ENCODE results near the gene UBE2G2.

UBE2G2 gene

DNA sequence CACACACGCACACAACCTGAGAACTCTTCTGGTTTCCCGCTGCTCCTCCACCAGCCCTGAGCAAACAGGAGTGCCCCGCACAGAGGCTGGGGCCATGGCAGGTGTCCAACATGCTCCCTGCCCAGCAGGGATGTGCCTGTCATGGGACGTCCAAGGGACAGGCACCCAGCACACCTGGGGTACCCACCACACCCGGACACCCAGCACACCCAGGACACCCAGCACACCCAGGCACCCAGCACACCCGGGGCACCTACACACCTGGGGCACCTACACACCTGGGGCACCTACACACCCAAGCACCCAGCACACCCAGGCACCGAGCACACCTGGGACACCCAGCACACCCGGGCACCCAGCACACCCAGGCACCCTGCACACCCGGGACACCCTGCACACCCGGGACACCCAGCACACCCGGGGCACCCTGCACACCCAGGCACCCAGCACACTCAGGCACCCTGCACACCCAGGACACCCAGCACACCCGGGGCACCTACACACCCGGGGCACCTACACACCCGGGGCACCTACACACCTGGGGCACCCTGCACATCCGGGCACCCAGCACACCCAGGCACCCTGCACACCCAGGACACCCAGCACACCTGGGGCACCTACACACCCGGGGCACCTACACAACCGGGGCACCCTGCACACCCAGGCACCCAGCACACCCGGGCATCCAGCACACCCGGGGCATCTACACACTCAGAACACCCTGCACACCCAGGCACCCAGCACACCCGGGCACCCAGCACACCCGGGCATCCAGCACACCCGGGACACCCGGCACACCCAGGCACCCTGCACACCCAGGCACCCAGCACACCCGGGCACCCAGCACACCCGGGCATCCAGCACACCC is 37.9 kb downstream of the UBE2G2 start:
- DNase-seq (ENCODE audit: low read depth): no peak

DNA sequence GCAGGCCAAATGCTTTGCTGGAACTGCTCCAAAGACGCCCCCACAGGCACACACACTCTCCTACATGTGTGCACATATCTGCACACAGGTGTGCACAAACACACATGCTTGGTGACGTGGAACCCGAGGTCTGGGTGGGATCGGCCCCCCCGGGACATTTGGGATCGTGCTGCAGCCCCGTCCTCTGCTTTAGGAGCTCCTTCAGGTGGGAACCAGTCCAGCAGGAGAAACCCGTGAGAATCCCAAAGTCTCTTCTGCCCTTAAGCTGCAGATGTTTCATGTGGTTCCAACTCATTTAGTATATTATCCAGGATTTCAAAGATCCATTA is 38.6 kb downstream of the UBE2G2 start:
- DNase-seq (ENCODE audit: low read depth): no peak

DNA sequence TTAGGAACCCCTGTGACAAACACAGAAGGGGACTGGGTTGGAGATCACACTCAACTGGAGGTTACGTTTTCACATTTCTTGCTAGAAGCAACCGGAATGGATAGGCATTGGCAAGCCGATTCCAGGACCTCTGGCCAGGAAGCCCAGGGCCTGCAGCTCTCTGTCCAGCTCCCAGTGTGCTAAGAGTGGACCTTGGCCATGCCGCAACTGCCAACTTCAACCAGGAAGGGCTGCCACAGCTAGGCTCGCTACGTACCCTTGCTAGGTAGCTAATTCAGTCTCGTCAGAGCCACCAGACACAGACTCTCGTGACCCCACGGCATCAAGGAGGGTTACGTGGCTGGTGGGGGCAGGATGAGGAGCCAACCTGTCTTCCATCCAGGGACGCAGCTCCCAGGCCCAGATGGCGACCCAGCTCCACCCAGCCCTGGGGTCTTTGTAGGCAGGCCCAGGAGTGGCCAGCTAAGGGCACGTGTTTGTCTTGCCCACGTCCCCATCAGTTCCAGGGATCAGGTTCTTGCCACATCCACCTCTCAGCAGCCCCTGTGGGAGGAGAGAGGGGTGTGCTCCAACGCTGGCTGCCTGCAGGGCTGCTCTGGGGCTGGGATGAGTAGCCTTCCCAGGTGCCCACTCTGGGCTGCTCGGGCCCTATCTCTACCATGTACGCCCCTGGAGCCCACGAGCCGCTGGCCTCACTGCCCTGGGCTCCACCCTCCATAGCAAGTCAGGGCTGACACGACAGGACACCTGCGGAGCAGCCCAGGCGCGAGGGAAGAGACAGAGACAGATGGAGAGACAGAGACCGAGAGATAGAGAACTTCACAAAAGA is 39.2 kb downstream of the UBE2G2 start:
- no peak for DNase-seq (ENCODE audit: low read depth)

DNA sequence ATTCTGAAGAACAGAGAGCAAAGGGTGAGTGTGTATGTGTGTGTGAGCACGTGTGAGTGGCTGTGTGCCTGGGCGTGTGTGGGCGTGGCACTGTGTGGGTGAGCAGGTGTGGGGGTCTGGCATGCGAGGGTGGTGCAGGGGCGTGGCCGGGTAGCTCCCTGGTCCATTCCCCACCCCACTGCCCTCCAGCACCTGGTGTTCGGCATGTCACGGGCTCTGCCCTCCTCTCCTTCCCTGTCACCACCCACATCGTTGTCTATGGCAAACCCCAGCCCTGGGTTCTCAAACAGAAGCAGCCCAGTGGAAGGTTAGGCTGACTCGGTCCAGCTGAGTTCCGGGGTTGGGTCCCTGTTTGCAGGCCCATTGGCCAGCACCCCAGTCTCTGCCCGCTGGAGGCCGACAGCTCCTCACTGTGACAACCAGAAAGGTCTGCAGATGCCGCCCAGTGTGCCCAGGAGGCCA is 39.8 kb downstream of the UBE2G2 start:
- no peak for DNase-seq (ENCODE audit: low read depth)

DNA sequence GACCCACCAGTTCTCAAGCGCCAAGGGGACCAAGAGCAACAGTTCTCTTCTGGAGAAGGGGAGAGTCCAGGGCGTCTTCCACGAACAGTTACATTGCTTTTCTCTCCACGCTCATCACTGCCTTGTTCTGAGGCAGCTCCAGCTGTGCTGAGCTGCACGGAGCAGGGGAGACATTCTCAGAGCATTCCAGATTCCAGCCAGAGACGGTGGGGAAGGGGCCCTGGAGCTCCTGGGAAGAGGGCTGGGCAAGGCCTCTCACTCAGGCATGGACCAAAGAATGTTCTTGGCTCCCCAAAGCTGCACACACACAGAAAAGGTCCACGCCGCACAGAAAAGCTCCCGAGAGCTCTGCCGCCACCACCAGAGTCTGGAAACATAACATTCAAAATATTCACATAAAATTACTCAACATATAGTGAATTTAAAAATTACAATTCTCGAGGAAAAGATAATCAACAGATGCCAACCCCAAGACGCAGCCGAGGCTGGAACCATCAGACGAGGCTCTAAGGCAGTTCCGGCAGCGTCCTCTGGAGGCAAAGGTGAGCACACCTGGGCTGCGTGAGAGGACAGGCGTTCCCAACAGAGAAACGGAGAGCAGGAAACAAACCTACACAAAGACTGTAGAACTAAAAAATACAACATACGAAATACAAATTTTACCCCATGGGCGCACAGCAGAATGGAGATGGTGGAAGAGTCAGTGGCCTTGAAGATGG is 40.5 kb downstream of the UBE2G2 start:
- no peak for DNase-seq (ENCODE audit: low read depth)

DNA sequence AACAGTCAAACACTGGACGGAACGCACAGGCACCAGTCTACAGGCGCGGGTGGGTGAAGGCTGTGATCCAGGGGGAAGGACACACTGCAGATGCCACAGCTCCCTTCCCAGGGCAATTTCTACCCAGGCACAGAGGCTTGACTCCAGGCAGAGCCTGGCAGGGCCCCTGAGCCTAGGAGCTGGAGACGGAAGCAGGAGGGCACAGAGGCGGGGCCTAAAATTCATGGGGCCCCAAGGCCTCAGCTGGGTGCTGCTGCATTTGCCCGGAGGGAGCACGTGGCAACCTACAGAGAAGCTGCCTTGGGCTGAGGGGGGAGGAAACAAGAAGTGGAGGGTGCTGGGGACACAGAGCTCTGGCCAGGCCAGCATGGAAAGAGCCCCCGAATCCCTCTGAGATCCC is 41.2 kb downstream of the UBE2G2 start:
- no peak for DNase-seq (ENCODE audit: low read depth)

DNA sequence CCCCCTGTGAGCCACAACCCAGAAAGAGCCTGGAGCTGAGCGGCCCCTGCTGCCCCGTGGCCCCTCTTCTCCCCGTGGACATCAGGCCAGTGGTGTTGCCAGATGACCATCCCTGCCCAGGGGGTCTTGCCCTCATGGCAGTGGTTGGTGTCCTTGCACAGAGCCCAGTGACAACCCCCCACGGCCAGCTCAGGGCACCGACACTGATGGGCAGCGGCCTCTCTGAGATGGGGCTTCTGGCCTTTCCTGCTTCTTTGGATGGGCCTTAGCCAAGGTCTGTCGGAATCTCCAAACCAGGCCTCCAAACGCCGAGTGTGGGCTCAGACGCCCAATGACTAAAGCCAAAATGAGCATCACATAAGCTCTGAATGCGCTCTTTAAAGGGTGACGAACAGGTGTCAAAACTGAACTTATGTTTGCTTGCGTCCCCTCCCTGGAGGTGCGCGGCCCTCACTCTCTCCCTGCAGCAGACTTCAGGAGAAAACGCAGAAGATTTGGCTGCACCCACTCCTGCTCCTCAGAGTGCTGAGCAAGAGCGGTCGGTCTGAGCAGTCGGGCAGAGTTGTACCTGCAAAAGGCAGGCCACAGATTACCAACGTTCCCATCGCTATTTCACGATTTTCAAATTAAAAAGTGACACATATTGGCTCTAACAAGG is 41.9 kb downstream of the UBE2G2 start:
- DNase-seq (ENCODE audit: low read depth): no peak

DNA sequence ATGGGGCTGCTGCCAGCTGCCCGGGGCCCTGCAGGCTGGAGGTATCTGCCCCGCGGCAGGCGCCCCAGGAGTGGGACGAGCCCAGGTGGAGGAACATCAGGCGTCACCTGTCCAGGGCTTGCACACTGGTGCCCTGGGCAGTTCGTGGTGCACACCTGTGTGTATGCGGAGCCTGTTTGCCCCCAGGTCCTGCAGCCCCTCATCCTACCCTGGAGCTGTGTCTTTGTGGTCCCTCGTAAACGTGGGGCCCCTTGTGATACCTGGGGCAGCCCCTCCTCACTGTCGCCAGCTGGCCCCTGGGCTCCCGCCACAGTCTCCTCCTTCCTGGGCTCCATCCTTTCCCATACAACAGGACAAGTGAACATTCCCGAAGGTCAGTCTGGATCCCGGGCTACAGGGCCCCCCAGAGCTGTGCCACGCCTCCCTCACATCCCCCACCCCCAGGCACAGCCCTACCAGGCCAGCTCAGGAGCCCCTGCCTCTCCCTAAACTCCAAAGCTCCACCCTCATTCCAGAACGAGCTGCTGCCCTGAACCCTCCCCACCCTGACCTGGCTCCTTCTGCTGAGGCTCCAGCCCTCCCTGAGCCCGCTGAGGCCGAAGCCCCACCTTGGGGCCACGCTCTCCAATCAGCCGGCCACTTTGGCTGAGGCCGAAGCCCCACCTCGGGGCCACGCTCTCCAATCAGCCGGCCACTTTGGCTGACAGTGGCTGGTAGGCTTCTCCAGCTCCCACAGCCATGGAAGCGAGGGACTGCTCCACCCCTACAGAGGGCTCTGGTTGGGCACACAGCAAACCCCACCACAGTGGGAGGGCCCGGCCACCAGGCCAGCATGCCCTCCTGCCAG is 42.6 kb downstream of the UBE2G2 start:
- no peak for DNase-seq (ENCODE audit: low read depth)

DNA sequence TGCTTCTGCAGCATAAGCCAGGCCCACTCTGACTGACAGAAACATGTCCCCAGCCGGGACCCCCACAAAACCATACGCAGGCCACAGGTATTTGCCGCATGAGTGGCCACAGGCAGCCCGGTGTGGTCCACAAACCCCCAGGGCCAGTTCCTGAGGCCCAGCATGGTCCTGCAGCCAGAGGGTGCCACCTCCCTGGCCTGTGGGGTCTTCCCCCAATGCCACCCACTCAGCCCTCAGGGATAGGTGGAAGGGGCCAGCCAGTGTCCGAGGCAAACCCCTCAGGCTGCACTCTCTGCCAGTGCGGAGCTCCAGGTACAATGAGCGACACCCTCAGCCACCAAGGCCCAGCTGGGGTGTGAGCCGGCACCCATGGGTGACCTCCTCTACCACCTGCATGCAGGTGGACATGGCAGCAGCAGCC is 43.5 kb downstream of the UBE2G2 start:
- no peak for DNase-seq (ENCODE audit: low read depth)

DNA sequence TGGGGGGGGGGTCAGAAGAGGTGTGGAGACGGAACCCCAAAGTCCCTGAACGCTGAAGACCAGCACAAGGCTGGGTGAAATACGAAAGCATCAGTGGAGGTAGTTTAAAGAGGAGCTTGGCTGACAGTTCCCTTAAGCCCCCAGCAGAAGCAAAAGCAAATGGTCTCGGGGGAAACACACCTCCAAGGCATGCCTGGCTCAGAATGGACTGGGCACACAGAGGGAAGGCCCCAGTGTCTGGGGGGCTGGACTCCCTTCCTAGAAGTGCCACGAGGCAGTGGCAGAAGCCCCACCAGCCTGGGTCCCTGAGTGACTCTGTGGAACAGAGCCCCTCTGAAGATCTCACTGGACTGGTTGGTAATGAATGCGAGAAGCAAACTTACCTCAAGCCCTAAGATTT is 43.9 kb downstream of the UBE2G2 start:
- DNase-seq (ENCODE audit: low read depth): no peak

DNA sequence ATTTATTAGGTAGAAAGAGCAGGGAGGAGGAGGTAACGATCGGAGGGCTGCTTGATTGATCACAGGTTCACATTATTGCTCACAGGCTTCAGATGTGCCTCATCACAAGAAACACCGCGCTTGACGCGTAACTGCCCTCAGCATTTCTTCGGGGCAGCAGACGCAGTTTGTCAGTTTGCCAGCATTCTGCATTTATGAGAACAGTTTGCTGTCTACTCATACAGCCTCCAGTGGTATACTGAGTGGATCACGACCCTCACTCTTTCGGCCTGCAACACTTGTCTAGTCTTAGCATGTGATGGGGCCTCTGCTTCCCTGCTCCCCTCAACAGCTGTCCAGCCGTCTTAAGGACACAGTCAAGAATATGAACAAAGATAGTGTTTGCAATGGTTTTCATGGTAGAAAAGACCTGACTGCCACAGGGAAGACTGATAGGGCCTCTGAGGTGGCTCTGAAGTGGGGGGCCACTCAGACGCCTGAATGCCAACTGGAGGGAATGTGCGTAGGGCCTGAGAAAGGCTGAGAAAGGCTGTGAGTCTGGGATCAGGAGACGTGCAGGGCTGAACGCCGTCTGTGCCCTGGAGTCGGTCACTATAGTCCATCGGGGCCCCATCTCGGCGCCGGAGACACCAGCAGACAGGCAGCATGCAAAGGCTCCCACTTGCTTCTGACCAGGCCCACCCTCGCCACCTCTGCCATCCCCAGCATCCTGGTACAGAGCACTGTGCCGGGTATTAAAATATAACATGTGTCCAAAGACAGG is 45.0 kb downstream of the UBE2G2 start:
- DNase-seq (ENCODE audit: low read depth): no peak

DNA sequence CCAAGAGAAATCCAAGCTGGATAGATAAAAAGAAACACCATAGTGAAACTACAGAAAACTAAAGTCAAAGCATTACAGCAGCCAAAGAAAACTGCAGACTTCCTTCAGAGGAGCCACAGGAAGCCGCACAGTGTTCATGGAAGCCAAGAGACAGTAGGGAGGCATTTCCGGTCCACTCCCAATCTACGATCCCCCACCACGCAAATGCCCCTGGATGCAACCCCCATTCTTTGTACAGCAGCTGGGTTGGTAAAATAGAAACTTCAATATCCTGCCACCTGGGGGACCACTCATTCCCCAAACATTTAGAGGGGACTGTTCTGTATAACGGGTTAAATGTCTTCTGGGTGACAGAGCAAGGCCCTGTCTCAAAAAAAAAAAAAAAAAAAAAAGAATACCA is 46.4 kb downstream of the UBE2G2 start:
- DNase-seq (ENCODE audit: low read depth): no peak

DNA sequence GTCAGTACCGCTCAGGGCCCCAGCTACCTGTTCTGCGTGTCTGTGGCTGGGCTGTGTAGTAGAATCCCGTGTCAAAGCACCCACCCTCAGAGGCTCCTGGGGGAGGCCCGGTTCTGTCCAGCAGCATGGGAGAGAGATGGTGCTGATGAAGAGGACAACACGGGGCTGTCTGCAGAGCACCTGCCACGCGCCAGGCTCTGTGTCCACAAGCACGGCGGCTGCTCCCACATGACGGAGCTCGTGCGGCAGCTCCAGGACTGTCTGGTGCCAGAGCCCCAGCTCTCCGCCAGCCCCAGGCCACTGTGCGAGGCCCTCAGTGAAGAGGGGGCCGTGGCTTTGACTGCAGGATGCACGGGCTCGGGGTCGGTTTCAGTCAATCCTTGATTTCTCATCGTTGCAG is 48.3 kb downstream of the UBE2G2 start:
- no peak for DNase-seq (ENCODE audit: low read depth)

DNA sequence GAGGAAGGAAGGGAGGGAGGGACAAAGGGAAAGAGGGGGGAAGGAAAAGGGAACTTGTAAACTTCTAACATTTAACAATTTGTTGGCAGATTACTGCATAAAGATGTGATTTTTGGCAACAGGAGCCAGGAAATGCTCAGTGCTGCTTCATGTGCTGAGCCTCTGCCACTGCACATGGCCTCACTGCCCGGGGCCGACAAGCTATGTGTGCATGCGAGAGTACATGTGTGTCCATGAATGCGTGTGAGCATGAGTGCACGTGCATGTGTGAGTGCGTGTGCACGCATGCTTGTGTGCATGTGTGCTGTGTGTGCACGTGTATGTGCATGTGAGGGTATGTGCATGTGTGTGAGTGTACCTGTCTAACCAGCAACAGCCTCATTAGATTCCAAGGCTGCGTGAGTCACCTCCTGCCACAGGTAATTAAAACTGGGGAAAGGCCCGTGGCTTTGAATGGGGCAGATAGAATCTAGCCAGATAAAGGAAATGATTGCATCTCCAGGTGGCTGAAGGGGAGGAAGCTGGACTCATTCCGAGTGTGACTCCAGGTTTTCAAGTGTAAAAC is 48.9 kb downstream of the UBE2G2 start:
- no peak for DNase-seq (ENCODE audit: low read depth)

DNA sequence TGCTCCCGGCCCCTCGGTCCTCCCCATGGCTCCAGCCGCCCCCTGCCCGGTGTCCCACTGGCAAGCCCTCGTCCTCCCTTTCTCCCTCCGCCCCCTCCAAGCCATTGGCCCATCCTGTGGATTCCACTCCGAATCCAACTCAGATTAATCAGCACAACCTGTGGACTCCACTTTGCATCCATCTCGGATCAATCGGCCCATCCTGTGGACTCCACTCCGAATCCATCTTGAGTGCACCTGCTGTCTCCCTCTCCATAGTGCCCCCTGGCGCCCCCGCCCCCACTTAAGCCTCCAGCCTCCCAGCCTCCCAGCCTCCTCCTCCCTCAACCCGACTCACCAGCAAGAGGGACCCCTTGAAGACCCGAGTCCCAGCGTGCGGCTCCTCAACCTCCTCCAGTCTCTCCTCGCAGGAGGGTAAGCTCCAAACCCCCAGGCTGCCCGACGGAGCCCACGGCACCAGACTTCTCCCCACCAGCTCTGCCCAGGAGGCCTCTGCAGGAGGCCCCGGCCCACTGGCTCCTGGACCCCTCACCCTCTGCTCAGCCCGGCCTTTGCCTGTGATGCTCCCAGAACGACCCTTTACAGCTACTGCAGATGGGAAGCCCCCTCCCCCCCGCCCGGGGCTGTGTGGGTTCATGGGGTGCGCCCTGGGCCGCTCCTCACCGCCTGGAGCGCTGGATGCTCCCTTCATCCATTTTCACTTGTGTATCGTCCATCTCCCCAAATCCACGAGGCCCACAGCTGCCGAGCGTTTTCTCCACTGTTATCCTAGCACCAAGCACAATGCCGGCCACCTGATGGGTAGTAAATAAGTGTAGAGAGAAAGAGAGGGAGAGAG is 49.6 kb downstream of the UBE2G2 start:
- no peak for DNase-seq (ENCODE audit: low read depth)

DNA sequence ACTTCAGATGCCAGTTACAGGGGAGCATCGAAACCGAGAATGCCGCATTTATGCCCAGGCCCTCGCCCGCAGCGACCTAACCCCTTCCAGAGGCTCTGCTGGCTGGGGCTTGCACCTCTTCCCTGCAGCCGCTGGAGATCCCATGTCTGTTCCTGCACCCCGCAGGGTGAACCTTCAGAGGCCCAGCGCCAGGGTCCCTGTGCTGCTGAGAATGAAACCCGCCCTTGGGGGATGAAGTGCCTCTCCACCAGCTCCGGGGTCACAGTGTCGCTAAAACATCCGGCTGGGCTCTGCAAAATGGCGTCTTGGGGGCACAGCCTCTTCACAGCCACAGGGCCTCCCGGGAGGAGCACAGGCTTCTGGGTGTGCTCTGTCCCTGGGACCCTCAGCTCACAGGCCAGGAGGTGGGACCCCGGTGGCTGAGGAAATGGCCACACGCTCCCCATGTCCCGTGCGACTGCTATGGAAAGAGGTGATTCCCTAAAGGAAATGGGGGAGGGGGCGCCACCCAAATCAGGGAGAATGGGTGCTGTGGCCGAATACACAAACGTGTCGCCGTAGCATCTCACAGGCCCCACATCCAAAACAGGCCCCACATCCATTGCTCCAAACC is 50.3 kb downstream of the UBE2G2 start:
- DNase-seq (ENCODE audit: low read depth): no peak

DNA sequence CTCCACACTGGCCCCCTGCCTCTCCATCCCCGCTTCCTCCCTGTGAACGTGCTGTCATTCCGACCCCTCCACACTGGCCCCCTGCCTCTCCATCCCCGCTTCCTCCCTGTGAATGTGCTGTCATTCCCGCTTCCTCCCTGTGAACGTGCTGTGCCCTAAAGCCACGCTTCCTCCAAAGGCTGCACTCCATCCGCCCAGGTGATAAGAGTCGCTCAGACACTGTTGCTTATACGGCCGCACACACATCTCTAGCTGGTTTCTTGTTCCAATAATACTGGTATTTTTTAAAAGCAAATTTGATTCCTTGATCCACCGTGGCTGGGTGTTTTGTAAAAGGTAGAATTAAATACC is 51.0 kb downstream of the UBE2G2 start:
- DNase-seq (ENCODE audit: low read depth): no peak

DNA sequence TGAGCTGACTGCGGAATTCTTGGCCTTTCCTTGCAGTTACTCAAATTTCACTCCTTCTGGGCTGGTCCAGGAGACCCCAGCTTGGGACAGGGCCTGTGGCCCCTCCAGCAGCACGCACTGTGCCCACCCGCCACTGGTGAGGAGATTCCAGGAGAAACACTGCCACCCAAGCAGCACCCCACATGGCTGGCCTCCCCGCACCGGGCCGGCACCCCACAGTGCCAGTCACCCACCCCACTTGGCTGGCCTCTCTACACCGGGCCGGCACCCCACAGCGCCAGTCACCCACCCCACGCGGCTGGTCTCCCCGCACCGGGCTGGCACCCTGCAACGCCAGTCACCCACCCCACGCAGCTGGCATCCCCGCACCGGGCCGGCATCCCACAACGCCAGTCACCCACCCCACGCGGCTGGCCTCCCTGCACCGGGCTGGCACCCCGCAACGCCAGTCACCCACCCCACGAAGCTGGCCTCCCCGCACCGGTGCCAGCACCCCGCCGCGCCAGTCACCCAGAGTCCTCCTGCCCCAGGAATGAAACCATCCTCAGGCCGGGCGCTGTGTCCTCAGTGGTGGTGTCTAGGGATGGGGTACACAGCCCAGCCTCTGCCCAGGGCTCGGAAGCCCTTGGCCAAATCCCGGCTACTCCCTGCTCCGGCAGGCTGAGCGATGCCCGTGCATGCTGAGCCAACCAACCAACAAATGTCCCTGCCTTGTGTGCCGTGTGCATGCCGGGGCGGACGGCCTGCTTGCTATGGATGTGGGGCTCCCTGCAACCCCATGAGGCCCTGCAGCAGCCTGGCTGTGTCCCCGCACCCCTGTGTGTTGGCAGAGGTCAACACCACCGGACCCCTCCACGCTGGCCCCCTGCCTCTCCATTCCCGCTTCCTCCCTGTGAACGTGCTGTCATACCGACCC is 51.6 kb downstream of the UBE2G2 start:
- DNase-seq (ENCODE audit: low read depth): no peak

All from stimulated activated CD4-positive, alpha-beta T cell treated with anti-CD3 and anti-CD28 coated beads, Interleukin-2, amount 100 ng/mL, for 4 hours (primary cell).